H9 (cell line): Measurements from ENCODE around the gene FAM221B. TPM values are rescaled to one million over a fixed set of nuclear protein-coding genes. Genes with fewer than 3 reads are reported as not detected.
A peak's percentile ranks its signal among the peaks of the same experiment; 100 is the strongest.

Experiments used
- DNase-seq: peaks from one replicate; pipeline ENCODE4 v3.0.0-alpha.2; 2017
- H2AFZ ChIP-seq: one replicate; pipeline ENCODE4 v1.6.1; 2013; ENCODE audit warnings: mild to moderate bottlenecking, low read length, control low read depth, moderate library complexity
- H2AK5ac ChIP-seq: 2 replicates; pipeline ENCODE4 v1.6.1; 2013; ENCODE audit warnings: low read length, control low read depth, mixed read lengths; ENCODE audit not compliant: insufficient read length
- H2BK120ac ChIP-seq: one replicate; pipeline ENCODE4 v1.6.1; 2013; ENCODE audit warnings: low read depth, mild to moderate bottlenecking, low read length, control low read depth, inconsistent platforms; ENCODE audit not compliant: poor library complexity, severe bottlenecking
- H2BK12ac ChIP-seq: 2 replicates; pipeline ENCODE4 v1.6.1; 2013; ENCODE audit warnings: low read length, control low read depth, mixed read lengths, low read depth; ENCODE audit not compliant: insufficient read length
- H2BK15ac ChIP-seq: 2 replicates; pipeline ENCODE4 v1.6.1; 2013; ENCODE audit warnings: low read depth, low read length, control low read depth
- H2BK20ac ChIP-seq: one replicate; pipeline ENCODE4 v1.6.1; 2013; ENCODE audit warnings: low read depth, mild to moderate bottlenecking, low read length, control low read depth, inconsistent platforms; ENCODE audit not compliant: poor library complexity, severe bottlenecking
- H2BK5ac ChIP-seq: 2 replicates; pipeline ENCODE4 v1.6.1; 2013; ENCODE audit warnings: low read length, control low read depth, mixed read lengths; ENCODE audit not compliant: insufficient read length
- H3K14ac ChIP-seq: 2 replicates; pipeline ENCODE4 v1.6.1; 2013; ENCODE audit warnings: low read length, control low read depth; ENCODE audit not compliant: insufficient read depth
- H3K18ac ChIP-seq: 2 replicates; pipeline ENCODE4 v1.6.1; 2013; ENCODE audit warnings: low read depth, mild to moderate bottlenecking, mixed read lengths, low read length, control low read depth; ENCODE audit not compliant: insufficient read length
- H3K23ac ChIP-seq: 2 replicates; pipeline ENCODE4 v1.6.1; 2013; ENCODE audit warnings: low read length, control low read depth, mixed read lengths, low read depth; ENCODE audit not compliant: insufficient read length
- H3K23me2 ChIP-seq: 2 replicates; pipeline ENCODE4 v1.6.1; 2013; ENCODE audit warnings: low read depth, mild to moderate bottlenecking, mixed read lengths, low read length, control low read depth; ENCODE audit not compliant: insufficient read length, poor library complexity, severe bottlenecking
- H3K27ac ChIP-seq: 2 replicates; pipeline ENCODE4 v1.5.1; 2013; ENCODE audit warnings: low read length, control low read depth, mixed read lengths, low read depth; ENCODE audit not compliant: insufficient read length
- H3K27me3 ChIP-seq: 2 replicates; pipeline ENCODE4 v1.6.1; 2013; ENCODE audit warnings: low read length, control low read depth, inconsistent platforms; ENCODE audit not compliant: insufficient read depth
- H3K4ac ChIP-seq: 2 replicates; pipeline ENCODE4 v1.6.1; 2013; ENCODE audit warnings: low read depth, mild to moderate bottlenecking, control low read depth, inconsistent platforms, low read length, moderate library complexity
- H3K4me1 ChIP-seq: 2 replicates; pipeline ENCODE4 v1.6.1; 2013; ENCODE audit warnings: low read length, control low read depth, inconsistent platforms; ENCODE audit not compliant: insufficient read depth
- H3K4me2 ChIP-seq: 2 replicates; pipeline ENCODE4 v1.6.1; 2013; ENCODE audit warnings: low read length, control low read depth, mixed read lengths; ENCODE audit not compliant: insufficient read length, insufficient read depth
- H3K56ac ChIP-seq: 2 replicates; pipeline ENCODE4 v1.6.1; 2013; ENCODE audit warnings: low read depth, mild to moderate bottlenecking, mixed read lengths, low read length, control low read depth; ENCODE audit not compliant: insufficient read length
- H3K79me1 ChIP-seq: 2 replicates; pipeline ENCODE4 v1.6.1; 2013; ENCODE audit warnings: low read depth, mild to moderate bottlenecking, moderate library complexity, low read length, control low read depth, inconsistent platforms; ENCODE audit not compliant: insufficient read depth, poor library complexity, severe bottlenecking
- H3K79me2 ChIP-seq: 2 replicates; pipeline ENCODE4 v1.6.1; 2013; ENCODE audit warnings: low read length, control low read depth, inconsistent platforms; ENCODE audit not compliant: insufficient read depth
- H3K9ac ChIP-seq: 2 replicates; pipeline ENCODE4 v1.6.1; 2013; ENCODE audit warnings: low read length, control low read depth, mixed read lengths; ENCODE audit not compliant: insufficient read length; ENCODE audit errors: extremely low read depth
- H3K9me3 ChIP-seq: one replicate; pipeline ENCODE4 v1.6.1; 2013; ENCODE audit warnings: low read depth, low read length, inconsistent platforms; ENCODE audit not compliant: control insufficient read depth
- H3T11ph ChIP-seq: one replicate; pipeline ENCODE4 v1.6.1; 2013; ENCODE audit warnings: mild to moderate bottlenecking, low read length, control low read depth, inconsistent platforms
- H4K20me1 ChIP-seq: one replicate; pipeline ENCODE4 v1.6.1; 2013; ENCODE audit not compliant: control insufficient read depth, insufficient read length, insufficient read depth
- H4K5ac ChIP-seq: 2 replicates; pipeline ENCODE4 v1.6.1; 2013; ENCODE audit warnings: low read depth, mild to moderate bottlenecking, mixed read lengths, low read length, control low read depth; ENCODE audit not compliant: insufficient read length
- H4K8ac ChIP-seq: replicated peaks from 2 replicates; pipeline ENCODE4 v1.6.1; 2013; ENCODE audit warnings: low read length, control low read depth, mixed read lengths, low read depth; ENCODE audit not compliant: insufficient read length
- H4K91ac ChIP-seq: 2 replicates; pipeline ENCODE4 v1.6.1; 2013; ENCODE audit warnings: low read depth, mild to moderate bottlenecking, moderate library complexity, mixed read lengths, low read length, control low read depth; ENCODE audit not compliant: insufficient read length
- H3K27ac Mint-ChIP-seq, 3 experiments: 2 replicates in 2 of 3; 3 replicates in 1 of 3; pipeline ENCODE4 v1.8.0; 2020 to 2021; ENCODE audit warnings: mixed read lengths in 3 of 3, mild to moderate bottlenecking in 1 of 3, moderate library complexity in 1 of 3
- H3K27me3 Mint-ChIP-seq: 2 replicates; pipeline ENCODE4 v1.8.0; 2021; ENCODE audit warnings: low read depth, mild to moderate bottlenecking, moderate library complexity, mixed read lengths
- H3K36me3 Mint-ChIP-seq, 3 experiments: 2 replicates in 2 of 3; 3 replicates in 1 of 3; pipeline ENCODE4 v1.8.0; 2020 to 2021; ENCODE audit warnings: low read depth in 3 of 3, mixed read lengths in 3 of 3; ENCODE audit not compliant: insufficient read depth in 1 of 3
- H3K4me1 Mint-ChIP-seq, 2 experiments: 2 replicates each; pipeline ENCODE4 v1.8.0; 2020; ENCODE audit warnings: mixed read lengths in 2 of 2
- H3K4me3 Mint-ChIP-seq, 2 experiments: 2 replicates in 1 of 2; 3 replicates in 1 of 2; pipeline ENCODE4 v1.8.0; 2020 to 2021; ENCODE audit warnings: mild to moderate bottlenecking in 2 of 2, mixed read lengths in 2 of 2, moderate library complexity in 1 of 2
- H3K9me3 Mint-ChIP-seq, 2 experiments: 2 replicates in 1 of 2; 3 replicates in 1 of 2; pipeline ENCODE4 v1.8.0; 2020; ENCODE audit warnings: mild to moderate bottlenecking in 2 of 2, mixed read lengths in 2 of 2, moderate library complexity in 1 of 2
- CTCF ChIP-seq: fragments of 200-600 bp; sonication (generic); conservative IDR thresholded peaks from 3 replicates; pipeline ENCODE4 v1.8.0; 2021; ENCODE audit warnings: antibody characterized with exemption, mild to moderate bottlenecking
- WGBS: extraction: QIAGEN DNeasy Blood & Tissue Kit; methylation state at CpG from one replicate; pipeline ENCODE4 v1.1.7; 2013; ENCODE audit warnings: missing lambda C conversion rate, low lambda C conversion rate, mixed read lengths; ENCODE audit not compliant: insufficient read length; ENCODE audit errors: extremely low coverage; 5-methylcytosine and 5-hydroxymethylcytosine counted together
- total RNA-seq: library from RNA; stranded (reverse); gene quantifications from 2 replicates; pipeline ENCODE4 v1.2.1, GENCODE V29; 2021

Gene FAM221B
- total RNA-seq, 1 experiment from 2014 or later: not detected

GRCh38 chr9:35835216-35835632, 6.7 kb upstream of the FAM221B start:
- H4K8ac ChIP-seq: no peak overlapping the region
- no peaks in the 10 kb centered on the region; a peak in 1 of 7 replicates for H3K36me3 Mint-ChIP-seq
- WGBS: no CpG with 5 or more reads among the region's 3 CpGs
- H3K27me3 Mint-ChIP-seq: peaks cover 22% of the 10 kb centered on the region
- no peak overlapping the region for H3K4me3 Mint-ChIP-seq
- H3K9me3 ChIP-seq: no peaks in the 10 kb centered on the region
- H2BK120ac ChIP-seq: no peak overlapping the region
- no peak overlapping the region for H3K27ac Mint-ChIP-seq
- no peak overlapping the region for H2BK5ac ChIP-seq
- no peak overlapping the region for H3K14ac ChIP-seq
- H3K79me1 ChIP-seq: no peaks in the 10 kb centered on the region
- H4K20me1 ChIP-seq: no peaks in the 10 kb centered on the region
- no peak overlapping the region for H4K5ac ChIP-seq
- no peak overlapping the region for H3K56ac ChIP-seq
- H3T11ph ChIP-seq: no peak overlapping the region
- H3K4me1 ChIP-seq: no peaks in the 10 kb centered on the region
- H4K91ac ChIP-seq: no peak overlapping the region
- no peak overlapping the region for H3K4ac ChIP-seq
- no peak overlapping the region for H3K23ac ChIP-seq
- no peak overlapping the region for H3K4me2 ChIP-seq
- H2BK15ac ChIP-seq: no peak overlapping the region
- H3K18ac ChIP-seq: no peak overlapping the region
- no peak overlapping the region for H2AK5ac ChIP-seq
- H3K27me3 ChIP-seq: no peaks in the 10 kb centered on the region
- peak; percentile 75 for TF ChIP-seq CTCF
- no peak overlapping the region for H3K9ac ChIP-seq
- no peak overlapping the region for H2BK20ac ChIP-seq
- no peaks in the 10 kb centered on the region for H3K9me3 Mint-ChIP-seq
- no peak overlapping the region for H2BK12ac ChIP-seq
- H3K4me1 Mint-ChIP-seq: peaks cover 9 to 17% of the 10 kb centered on the region in 2 experiments; a peak in 3 of 4 replicates
- no peak overlapping the region for H3K27ac ChIP-seq
- H3K23me2 ChIP-seq: no peaks in the 10 kb centered on the region
- peak; percentile 61 for DNase-seq
- H3K79me2 ChIP-seq: no peaks in the 10 kb centered on the region
- H2AFZ ChIP-seq: no peak overlapping the region
